NCI-H748 (cell line): ENCODE measurements around the gene SLC5A5.

Experiments used
- DNase-seq: peaks from one replicate; lab custom pipeline; 2025; ENCODE audit not compliant: unreplicated experiment; lab: John Stamatoyannopoulos, UW

SLC5A5 gene

DNA sequence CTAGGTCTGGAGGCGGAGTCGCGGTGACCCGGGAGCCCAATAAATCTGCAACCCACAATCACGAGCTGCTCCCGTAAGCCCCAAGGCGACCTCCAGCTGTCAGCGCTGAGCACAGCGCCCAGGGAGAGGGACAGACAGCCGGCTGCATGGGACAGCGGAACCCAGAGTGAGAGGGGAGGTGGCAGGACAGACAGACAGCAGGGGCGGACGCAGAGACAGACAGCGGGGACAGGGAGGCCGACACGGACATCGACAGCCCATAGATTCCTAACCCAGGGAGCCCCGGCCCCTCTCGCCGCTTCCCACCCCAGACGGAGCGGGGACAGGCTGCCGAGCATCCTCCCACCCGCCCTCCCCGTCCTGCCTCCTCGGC, at the start of gene SLC5A5:
SLC5A5 (plus strand) TSS at position 68 of the 373 bp plus-strand sequence. CDS start 375 bp downstream, outside the sequence.
- no peak for DNase-seq

DNA sequence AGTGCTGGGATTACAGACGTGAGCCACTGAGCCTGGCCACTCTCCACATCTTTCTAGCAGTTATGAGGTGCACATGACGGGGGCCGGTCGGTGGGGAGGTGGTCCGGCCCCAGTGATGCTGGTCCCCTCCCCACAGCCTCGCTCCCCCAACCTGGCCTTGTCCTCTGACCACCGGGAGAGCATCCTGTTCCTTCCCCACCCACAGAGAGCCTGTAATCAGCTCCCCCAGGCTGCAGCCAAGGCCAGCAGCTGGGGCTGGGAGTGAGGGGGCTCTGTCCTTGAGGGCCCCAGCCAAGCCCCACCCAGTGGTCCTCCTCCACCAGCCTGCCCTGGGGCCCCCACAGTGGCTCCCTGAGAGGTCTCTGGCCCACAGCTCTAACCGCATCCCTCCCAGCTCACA, 47.4 kb upstream of the SLC5A5 start:
- DNase-seq: no peak

DNA sequence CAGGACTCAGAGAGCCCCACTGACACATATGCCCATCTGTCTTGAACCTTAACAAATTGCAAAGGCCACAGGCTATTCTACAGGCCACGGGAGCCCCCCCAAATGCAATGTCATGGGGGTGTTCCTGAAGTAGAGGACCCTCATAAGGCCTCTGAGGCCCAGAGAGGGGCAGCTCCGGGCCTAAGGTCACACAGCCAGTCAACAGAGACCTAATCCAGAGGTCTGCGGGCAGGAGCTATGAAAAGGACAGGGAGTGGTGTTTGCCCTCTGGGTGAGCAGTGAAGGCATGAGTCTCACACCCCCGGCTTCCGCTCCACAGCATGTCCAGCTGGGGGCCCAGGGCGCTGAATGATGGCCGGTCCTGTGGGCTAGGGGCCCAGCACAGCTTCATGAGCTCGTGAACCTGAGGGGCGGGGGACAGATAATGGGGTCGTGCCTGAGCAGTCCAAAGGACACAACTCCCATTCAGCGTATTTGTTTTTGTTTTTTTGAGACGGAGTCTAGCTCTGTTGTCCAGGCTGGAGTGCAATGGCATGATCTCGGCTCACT, 45.2 kb upstream of the SLC5A5 start:
- DNase-seq: no peak

DNA sequence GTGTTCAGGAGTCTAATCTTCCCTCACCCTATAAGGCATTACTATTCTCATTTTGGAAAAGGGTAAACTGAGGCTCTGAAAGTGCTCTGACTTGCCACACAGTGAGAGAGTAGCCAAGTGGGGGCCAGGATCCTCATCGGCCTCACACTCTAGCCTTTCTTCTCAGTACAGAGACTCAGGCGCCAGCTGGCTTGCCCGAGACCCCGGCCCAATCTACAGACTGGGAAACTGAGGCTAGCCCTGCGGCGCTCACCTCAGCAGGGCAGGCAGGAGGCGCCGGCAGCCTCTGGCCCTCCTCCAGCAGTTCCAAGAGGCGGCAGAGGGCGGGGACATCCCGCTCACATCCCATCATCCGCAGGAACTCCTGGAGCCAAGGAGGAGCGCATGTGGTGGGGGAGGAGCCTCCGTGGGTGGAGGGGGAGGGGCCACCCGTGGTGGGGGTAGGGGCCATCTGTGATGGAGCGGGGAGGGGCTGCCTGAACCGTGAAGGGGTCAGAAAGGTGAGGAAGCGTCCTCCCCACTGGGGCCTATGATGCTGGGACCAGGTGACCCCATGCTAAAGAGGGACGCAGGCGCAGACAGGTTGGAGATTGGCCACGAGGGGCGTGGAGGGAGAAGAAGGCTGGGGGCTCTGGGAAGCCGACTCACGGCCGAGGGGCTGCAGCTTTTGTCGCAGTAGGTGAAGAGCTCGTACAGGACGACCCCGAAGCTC, 41.7 kb upstream of the SLC5A5 start:
- DNase-seq: peak; percentile 76

DNA sequence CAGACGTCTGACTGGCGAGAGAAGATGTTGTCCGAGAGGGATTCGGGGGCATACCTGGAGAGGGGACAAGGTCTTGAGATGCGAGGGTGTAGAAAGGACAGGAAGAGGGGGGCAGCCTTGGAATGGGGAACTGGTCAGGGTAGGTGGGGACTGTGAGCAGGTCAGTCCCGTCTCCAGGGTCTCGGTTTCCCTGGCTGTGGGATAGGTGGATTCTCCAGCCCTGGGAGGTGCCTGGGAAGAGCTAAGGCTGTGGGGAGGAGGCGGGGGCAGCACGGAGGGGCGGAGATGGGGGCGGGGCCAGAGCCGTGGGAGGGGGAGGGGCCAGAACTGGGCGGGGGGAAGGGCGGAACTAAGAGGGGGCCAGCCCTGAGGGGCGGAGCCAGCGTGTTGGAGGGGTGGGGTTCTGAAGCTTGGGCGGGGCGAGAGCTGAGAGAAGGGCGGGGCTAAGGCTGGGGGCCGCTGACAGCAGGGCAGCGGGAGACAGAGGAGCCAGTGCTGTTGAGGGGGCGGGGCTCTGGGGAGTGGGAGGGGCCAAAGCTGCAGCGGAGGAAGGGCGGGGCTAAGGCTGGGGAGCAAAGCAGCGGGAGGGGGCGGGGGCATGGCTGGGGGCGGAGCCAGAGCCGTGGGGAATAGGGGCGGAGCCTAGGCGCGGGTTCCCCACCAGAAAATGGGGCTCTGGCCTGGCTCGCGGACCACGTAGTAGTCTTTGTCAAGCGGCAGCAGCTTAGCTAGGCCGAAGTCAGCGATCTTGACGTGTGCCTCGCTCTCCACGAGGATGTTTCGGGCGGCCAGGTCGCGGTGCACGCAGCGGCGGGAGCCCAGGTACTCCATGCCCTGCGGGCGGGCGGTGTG, 41.0 kb upstream of the SLC5A5 start:
- peak; percentile 81 for DNase-seq

DNA sequence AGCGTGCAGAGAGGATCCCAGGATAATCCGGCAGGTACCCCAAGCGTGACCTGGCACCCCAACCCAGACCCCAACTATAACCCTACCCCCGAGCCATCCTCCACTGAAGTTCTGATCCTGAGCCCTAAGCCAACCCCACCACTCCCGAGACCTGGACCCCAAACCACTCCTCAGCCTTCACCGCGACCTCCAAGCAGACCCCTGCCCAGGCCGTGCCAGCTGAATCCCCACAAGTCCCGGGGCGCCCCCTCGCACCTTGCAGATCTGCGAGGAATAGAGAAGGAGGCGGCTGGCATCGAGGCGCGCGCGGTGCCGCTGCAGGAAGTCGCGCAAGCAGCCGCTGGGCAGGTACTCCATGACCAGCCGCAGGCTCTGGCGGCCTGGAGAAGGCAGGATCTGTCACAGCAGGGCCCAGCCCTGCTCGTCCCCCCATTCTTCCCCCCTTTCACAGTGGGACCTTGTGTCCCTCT, 40.3 kb upstream of the SLC5A5 start:
- peak; percentile 37 for DNase-seq

DNA sequence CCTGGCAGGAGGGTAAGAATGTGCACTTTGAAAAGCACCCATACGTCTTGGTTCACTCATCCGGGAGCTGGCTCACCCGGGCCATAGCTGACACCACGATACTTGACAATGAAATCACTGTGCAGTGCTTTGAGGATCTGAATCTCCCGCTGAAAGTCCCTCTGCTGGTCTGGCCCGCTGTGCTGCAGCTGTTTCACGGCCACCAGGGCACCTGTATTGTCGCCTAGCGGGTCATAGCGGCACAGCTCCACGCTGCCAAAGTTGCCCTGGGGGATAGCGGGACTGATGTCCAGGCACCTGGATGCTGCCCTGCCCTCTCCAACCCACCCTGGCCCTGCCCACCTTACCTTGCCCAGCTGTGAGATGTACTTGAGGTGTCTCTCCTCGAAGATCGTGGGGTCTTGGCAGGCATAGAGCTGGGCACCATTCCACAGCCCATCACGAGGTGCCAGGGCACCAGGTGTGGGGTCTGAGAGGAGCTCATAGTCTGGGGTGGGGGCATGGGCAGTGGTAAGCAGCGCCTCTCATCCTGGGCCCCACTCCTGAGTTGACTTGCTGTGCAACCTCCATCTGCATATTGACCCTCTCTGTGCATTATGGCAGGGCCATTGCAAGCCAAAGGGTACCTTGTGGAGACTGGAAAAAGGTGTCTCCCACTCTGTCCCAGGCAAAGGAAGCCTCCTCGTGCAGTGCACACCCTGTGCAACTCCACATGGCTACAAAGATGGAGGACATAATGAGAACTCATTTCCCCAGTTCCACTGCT, 39.1 kb upstream of the SLC5A5 start:
- no peak for DNase-seq

DNA sequence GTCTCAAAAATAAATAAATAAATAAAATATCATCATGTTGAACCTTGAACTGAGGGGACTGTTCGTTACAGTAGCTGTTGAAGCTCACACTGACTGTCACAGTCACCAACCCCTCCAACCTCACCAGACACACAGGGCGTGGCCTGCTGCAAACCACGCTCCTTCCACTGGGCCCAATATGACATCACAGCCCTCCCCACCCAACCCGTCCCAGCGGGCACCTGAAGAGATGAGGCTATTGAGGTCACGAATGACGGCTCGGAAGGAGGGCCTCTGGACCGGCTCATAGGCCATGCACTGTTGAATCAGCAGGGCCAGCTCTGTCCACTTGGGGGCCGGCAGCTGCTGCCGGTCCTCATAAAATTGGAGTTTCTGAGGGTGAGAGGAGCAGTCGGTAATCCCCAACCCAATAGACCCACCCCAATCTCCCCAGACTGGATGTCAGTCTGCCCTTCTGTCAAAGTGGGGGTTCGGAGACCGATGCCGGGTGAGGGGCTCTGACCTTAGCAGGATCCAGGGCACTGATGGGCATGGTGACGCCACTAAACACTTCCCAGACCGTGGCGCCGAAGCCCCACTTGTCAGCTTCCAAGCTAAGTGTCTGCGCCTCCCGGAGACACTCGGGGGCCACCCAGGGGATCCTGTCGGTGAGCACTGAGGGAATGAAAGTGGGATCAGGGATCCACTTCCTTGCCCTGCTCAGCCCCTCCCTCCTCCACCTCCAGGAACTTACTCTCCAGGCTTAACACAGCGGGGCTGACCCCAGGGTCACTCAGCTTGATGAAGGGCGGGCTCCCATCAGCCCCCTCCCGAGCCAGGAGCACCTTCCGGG, 37.2 kb upstream of the SLC5A5 start:
- no peak for DNase-seq

DNA sequence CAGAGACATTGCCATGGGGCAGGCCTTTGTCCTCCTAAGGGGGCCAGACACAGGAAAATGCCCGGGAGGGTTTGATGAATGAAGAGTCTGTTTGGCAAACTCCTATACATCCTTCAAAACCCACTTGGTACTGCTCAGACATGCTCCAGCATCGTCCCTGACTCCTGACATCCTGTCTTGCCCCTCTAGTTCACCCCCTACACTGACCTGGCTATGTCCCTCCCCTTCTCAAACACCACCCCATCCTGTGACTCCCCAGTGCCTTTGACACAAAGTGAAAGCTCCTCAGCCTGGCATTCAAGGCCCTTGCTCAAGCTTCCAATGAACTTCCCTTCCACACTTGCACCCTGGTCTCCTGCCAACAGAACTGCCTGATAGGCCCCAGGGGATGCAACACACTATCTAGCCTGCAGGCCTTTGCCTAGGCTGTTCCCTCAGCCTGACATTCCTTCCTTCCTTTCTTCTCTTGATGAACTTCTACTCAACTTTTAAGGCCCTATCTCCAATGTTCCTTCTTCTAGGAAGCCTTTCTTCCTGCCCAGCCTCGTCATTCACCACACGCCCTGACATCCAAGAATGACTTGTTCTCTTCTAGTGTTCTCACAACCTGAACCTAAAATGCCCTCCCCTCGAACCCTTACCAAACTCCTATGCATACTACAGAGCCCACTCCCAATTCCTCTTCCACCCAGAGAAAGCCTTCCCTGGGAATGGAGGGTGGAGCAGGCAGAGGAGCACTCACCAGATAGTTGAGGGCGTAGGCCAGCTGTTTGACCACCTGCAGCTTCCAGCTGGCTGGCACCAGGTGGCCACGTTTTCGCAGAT, 36.4 kb upstream of the SLC5A5 start:
- DNase-seq: no peak

DNA sequence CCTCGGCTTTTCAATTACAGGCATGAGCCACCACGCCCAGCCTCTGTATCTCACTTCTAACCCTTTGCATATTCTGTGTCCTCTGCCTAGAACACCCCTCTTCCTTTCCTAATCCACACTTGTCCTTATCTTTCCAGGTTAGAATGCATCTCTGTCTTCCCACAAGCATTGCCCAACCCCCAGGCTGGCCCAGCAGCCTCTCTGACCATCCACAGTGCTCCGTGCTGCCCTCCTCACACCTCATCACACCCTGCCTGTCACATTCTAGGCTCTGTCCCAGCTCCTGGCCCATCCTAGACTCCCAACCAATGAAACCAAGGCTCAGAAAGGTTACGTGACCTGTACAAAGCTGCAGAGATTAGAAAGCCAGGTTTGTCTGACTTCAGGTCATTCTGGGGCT, 35.2 kb upstream of the SLC5A5 start:
- DNase-seq: no peak

DNA sequence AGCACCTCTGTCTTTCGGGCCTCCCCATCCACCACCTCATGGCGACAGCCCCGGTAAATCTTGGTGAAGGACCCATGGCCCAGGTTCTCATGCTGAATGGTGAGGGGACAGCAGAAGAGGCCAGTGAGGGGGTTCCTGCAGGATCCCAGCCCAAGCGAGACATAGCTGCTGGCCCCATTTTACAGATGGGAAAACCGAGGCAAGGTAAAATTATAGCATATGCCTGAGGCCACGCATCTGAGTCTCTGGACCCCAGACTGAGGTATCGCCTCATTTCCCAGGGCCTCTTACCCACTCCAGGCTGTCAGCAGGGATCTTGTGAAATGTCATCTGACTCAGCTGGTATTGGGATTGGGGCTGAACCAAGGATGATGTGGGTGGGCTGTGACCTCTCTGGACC, 33.8 kb upstream of the SLC5A5 start:
- DNase-seq: no peak

DNA sequence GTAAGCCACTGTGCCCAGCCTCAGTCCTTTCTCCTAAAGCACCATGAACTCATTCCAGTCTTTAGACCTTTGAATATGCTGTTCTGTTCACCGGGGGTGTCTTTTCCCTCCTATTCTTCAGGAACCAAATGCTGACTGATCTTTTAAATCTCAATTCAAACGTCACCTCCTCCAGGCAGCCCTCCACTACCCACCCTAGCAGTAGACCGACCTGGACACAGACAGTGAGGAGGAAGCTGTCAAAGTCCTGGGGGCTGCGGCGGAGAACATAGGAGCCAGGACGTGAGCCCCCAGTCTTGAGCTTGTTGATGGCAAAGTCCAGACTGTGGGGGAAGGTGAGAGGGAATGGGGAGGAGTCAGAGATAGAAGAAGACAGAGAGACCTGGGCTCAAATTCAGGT, 31.7 kb upstream of the SLC5A5 start:
- no peak for DNase-seq

DNA sequence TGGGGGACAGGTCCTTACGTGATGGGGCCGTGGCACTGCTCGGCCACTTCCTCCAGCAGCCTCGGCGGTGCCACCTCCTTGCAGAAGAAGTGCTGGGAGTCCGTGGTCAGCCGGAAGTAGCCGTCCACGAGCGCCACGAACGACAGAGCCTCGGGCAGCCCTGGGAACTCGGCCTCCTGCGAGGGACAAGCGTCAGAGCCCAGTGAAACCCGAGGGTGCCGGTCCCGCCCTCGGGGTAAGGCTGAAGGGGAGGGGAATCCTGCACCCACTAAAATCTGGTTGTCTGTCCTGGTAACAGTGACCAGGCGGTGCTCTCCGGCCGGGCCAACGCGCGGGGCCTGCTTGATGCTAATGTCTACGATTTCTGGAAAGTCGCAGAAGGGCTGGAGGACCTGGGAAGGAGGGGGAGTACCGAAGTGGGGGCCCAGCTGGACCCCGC, 30.4 kb upstream of the SLC5A5 start:
- DNase-seq: peak; percentile 54

DNA sequence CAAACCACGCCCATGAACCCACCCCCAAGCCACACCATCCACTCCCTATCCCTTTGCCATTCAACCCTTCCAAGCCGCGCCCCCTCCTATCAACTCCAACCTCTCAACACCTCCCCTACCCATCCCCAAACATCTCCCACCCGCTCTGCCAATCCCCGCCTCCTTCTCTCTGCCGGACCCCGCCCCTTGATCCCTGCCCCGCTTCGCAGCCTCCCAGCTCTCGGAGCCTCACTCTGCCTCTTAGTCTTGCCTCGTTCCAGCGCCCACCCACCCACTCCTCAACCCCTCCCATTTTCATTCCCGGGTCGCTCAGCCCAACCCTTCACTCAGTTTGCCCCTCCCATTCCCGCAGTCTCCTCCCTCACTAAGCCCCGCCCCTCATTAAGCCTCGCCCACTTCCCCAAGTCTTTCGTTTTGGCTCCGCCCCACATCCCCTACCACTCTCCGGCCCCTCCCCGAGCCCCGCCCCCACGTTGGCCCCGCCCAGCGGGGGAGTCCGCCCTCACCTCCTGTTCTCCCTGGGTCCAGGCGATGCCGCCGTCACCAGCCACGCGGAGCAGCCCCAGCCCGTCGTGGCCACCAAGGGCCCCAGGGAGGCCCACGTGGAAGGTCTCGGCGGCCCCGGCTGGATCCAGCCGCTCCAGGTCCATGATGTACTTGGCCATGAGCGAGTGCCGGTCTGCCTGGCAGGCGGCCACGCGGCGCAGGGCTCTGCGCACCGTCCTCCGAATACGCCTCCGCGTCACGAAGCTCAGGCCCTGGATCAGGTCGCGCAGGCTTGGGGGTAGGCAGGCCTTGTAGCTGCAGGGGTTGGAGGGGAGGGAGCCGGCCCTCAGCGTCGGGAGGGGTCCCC, 29.7 kb upstream of the SLC5A5 start:
- DNase-seq: peak; percentile 86

DNA sequence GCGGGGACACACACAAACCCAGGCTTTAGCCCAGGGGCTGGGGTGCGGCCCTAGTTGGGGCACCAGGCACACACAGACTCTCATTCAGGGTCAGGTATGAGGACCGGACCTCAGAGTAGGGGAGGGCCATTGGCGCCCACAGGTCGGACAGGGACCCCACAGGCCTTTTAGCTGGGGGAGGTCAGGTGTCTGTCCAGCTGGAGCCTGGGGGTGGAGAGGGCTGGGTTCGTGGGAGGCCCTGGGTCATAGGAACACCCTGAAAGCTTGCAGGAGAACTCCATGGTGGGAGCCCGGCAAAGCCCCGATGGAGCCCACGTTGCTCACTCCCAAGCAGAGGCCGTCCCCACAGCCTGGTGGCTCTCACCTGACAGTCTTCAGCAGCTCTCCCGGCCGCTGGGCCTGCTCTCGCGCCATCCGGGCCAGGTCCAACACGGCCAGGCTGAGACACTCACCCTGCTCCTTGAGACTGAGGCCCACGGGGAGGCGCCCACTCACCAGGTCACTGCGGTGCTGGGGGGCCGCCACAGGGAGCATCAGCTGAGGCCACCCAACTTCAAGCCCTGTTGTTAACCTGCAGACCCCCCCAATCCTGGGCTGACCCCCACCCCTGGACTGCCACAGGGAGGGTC, 29.0 kb upstream of the SLC5A5 start:
- DNase-seq: no peak

DNA sequence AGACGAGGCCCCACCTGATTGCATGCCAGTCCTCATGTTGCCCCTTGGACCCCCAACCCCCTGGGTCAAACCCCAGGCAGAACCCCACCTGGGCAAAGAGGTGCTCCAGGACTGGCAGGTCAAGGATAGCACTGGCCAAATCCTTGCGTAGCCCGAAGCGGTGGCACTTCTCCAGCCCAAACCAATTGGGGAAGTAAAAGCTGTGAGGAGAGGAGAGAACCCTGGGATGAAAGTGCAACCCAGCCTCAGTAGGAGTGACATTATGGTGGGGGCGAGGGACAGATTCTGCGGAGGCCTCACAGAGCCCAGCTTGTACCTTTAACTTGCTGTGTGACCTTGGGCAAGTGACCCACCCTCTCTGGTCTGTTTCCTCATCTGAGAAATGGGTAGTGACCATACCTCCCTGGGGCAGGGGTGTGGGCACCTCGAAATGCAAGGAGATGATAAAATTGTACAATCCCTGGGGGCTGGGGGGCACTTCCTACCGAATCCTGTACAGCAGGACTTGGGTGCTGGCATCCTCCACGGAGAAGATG, 28.4 kb upstream of the SLC5A5 start:
- DNase-seq: no peak

DNA sequence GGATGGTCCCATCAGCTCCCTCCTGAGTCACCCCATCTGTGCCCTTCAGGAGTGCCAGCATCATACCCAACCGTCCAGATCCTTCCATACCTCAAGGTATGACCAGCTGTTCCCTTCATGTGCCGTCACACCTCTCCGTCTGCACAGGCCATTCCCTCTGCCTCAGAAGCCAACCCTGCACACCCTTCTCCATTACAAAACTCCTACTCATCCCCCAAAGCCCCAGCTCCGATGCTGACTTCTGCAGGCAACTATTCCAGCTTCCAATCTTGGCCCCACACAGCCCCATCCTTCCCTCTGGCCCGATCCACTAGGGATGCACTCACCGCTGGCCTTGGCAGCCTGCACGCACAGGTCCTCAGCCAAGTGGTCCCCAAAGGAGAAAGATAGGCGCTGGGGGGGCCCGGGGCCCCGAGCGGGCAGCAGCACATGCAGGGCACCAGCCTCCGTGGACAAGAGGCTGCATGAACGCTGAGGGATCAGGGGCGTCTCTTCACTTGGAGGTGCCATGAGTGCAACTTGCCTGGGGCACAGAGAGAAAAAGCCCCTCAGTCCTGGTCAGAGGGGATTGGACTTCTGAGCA, 27.7 kb upstream of the SLC5A5 start:
- DNase-seq: no peak
